H1 (cell line): ENCODE measurements around the gene C9orf43.

Experiments
- BCL11A ChIP-seq, 2 experiments: IDR thresholded peaks; one replicate each; pipeline ENCODE4 v1.6.1; 2011; ENCODE audit warnings: low read depth in 2 of 2, low read length in 2 of 2, mild to moderate bottlenecking in 2 of 2
- EP300 ChIP-seq, 2 experiments: IDR thresholded peaks; 1 replicate in 1 of 2; 2 replicates in 1 of 2; pipeline ENCODE4 v1.6.1; 2011 to 2012; ENCODE audit warnings: low read depth in 2 of 2, low read length in 2 of 2, mild to moderate bottlenecking in 2 of 2, borderline replicate concordance in 1 of 2, inconsistent platforms in 1 of 2, moderate library complexity in 1 of 2
- EZH2 ChIP-seq: fragments of 200-600 bp; sonication (generic); IDR thresholded peaks from 2 replicates; pipeline ENCODE4 v1.7.1; 2012; ENCODE audit warnings: low read depth, mild to moderate bottlenecking, moderate library complexity, low read length, inconsistent platforms; ENCODE audit not compliant: severe bottlenecking
- KDM1A ChIP-seq: fragments of 200-600, 300-600 bp; sonication (generic); IDR thresholded peaks from 2 replicates; pipeline ENCODE4 v1.7.1; 2016; ENCODE audit warnings: mild to moderate bottlenecking, low read length, borderline replicate concordance
- MAX ChIP-seq: IDR thresholded peaks from 2 replicates; pipeline ENCODE4 v1.6.1; 2012; ENCODE audit warnings: inconsistent platforms
- NRF1 ChIP-seq: IDR thresholded peaks from 2 replicates; pipeline ENCODE4 v1.6.1; 2011; ENCODE audit warnings: mild to moderate bottlenecking, low read depth, low read length, improper control_type of control experiment
- POLR2A ChIP-seq, 2 experiments: IDR thresholded peaks; 1 replicate in 1 of 2; 2 replicates in 1 of 2; pipeline ENCODE4 v1.6.1; 2011; ENCODE audit warnings: low read depth in 2 of 2, low read length in 2 of 2, mild to moderate bottlenecking in 2 of 2; ENCODE audit errors: control extremely low read depth in 1 of 2
- POLR2AphosphoS5 ChIP-seq: IDR thresholded peaks from 2 replicates; pipeline ENCODE4 v1.6.1; 2011; ENCODE audit warnings: low read depth, low read length
- RAD21 ChIP-seq, 2 experiments: IDR thresholded peaks in 1 of 2; conservative IDR thresholded peaks in 1 of 2; 2 replicates each; pipeline ENCODE4 v1.6.1; 2011; ENCODE audit warnings: low read depth in 2 of 2, low read length in 2 of 2, improper control_type of control experiment in 1 of 2, inconsistent platforms in 1 of 2, mild to moderate bottlenecking in 1 of 2, moderate library complexity in 1 of 2
- RNF2 ChIP-seq: fragments of 200-900, 300-1000 bp; sonication (generic); IDR thresholded peaks from 2 replicates; pipeline ENCODE4 v1.7.1; 2016; ENCODE audit warnings: borderline replicate concordance, low read depth, mild to moderate bottlenecking, antibody characterized with exemption, low read length; ENCODE audit not compliant: poor library complexity, severe bottlenecking; ENCODE audit errors: missing control alignments
- SP1 ChIP-seq: IDR thresholded peaks from 2 replicates; pipeline ENCODE4 v1.6.1; 2011; ENCODE audit warnings: low read depth, low read length
- TF ChIP-seq, protein P1 (sequence below), 3 experiments: IDR thresholded peaks; 1 replicate in 2 of 3; 2 replicates in 1 of 3; pipeline versions ENCODE4 v1.5.1 to v1.6.1; 2011; ENCODE audit warnings: low read length in 3 of 3, mild to moderate bottlenecking in 3 of 3, inconsistent platforms in 2 of 3, low read depth in 1 of 3, moderate library complexity in 1 of 3; ENCODE audit not compliant: insufficient read depth in 1 of 3; ENCODE audit errors: control extremely low read depth in 1 of 3
- TF ChIP-seq, protein P2 (sequence below): IDR thresholded peaks from 2 replicates; pipeline ENCODE4 v1.6.1; 2012; ENCODE audit warnings: low read length, inconsistent platforms

GRCh38 chr9:113375057-113376023 is 35.2 kb upstream of the C9orf43 start:
- TF ChIP-seq, protein P1, sequence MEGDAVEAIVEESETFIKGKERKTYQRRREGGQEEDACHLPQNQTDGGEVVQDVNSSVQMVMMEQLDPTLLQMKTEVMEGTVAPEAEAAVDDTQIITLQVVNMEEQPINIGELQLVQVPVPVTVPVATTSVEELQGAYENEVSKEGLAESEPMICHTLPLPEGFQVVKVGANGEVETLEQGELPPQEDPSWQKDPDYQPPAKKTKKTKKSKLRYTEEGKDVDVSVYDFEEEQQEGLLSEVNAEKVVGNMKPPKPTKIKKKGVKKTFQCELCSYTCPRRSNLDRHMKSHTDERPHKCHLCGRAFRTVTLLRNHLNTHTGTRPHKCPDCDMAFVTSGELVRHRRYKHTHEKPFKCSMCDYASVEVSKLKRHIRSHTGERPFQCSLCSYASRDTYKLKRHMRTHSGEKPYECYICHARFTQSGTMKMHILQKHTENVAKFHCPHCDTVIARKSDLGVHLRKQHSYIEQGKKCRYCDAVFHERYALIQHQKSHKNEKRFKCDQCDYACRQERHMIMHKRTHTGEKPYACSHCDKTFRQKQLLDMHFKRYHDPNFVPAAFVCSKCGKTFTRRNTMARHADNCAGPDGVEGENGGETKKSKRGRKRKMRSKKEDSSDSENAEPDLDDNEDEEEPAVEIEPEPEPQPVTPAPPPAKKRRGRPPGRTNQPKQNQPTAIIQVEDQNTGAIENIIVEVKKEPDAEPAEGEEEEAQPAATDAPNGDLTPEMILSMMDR (IDR thresholded peaks at IDR 0.05; ENCODE audit: control extremely low read depth in 1 of 3, insufficient read depth in 1 of 3, low read depth in 1 of 3, low read length in 3 of 3): no peak
- TF ChIP-seq KDM1A (no peak), EZH2 (no peak), POLR2A (IDR thresholded peaks at IDR 0.05; ENCODE audit: control extremely low read depth in 1 of 2, low read depth in 2 of 2, low read length in 2 of 2) (no peak), POLR2AphosphoS5 (no peak), SP1 (no peak), RAD21 (IDR thresholded peaks at IDR 0.05 in 1 of 2, conservative IDR thresholded peaks at IDR 0.05 in 1 of 2; ENCODE audit: low read depth in 2 of 2, low read length in 2 of 2) (no peak), BCL11A (IDR thresholded peaks at IDR 0.05; ENCODE audit: low read depth in 2 of 2, low read length in 2 of 2) (no peak), RNF2 (no peak), EP300 (IDR thresholded peaks at IDR 0.05; ENCODE audit: borderline replicate concordance in 1 of 2, low read depth in 2 of 2, low read length in 2 of 2) (no peak), NRF1 (no peak), MAX (no peak)
- TF ChIP-seq, protein P2, sequence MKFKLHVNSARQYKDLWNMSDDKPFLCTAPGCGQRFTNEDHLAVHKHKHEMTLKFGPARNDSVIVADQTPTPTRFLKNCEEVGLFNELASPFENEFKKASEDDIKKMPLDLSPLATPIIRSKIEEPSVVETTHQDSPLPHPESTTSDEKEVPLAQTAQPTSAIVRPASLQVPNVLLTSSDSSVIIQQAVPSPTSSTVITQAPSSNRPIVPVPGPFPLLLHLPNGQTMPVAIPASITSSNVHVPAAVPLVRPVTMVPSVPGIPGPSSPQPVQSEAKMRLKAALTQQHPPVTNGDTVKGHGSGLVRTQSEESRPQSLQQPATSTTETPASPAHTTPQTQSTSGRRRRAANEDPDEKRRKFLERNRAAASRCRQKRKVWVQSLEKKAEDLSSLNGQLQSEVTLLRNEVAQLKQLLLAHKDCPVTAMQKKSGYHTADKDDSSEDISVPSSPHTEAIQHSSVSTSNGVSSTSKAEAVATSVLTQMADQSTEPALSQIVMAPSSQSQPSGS: no peak
